Fibroblast of skin of left biceps (primary cell): ENCODE data around the gene AFDN.

Source experiments
- DNase-seq, 2 experiments: peaks; one replicate each; pipeline ENCODE4 v3.0.0-alpha.2; 2013; ENCODE audit warnings: low read depth in 2 of 2

Gene AFDN

GRCh38 chr6:167976708-167977107 is 150.0 kb downstream of the AFDN start:
- no peak for DNase-seq

GRCh38 chr6:167977717-167978467 is 151.2 kb downstream of the AFDN start:
- no peak for DNase-seq

- no peak for DNase-seq
These were observed 151.9 kb downstream of the AFDN start for GRCh38 chr6:167978607-167979006.

GRCh38 chr6:167979436-167980139 is 152.9 kb downstream of the AFDN start:
- no peak for DNase-seq

GRCh38 chr6:167980911-167981580 is 154.3 kb downstream of the AFDN start:
- DNase-seq: no peak

GRCh38 chr6:167981916-167982462 is 155.3 kb downstream of the AFDN start:
- no peak for DNase-seq

GRCh38 chr6:167984144-167984719 is 157.5 kb downstream of the AFDN start:
- no peak for DNase-seq

- DNase-seq: no peak
These were observed 158.3 kb downstream of the AFDN start for GRCh38 chr6:167984876-167985604.

GRCh38 chr6:167985911-167986595 is 159.3 kb downstream of the AFDN start:
- DNase-seq: no peak

- DNase-seq: no peak
These were observed 160.9 kb downstream of the AFDN start for GRCh38 chr6:167987396-167988153.

- no peak for DNase-seq
These were observed 161.4 kb downstream of the AFDN start for GRCh38 chr6:167988154-167988495.

GRCh38 chr6:167988945-167989841 is 162.5 kb downstream of the AFDN start:
- no peak for DNase-seq

- DNase-seq: no peak
These were observed 163.6 kb downstream of the AFDN start for GRCh38 chr6:167990016-167990945.

- DNase-seq: no peak
These were observed 166.5 kb downstream of the AFDN start for GRCh38 chr6:167993169-167993568.

- DNase-seq: no peak
These were observed 167.1 kb downstream of the AFDN start for GRCh38 chr6:167993831-167994230.

- DNase-seq: no peak
These were observed 168.6 kb downstream of the AFDN start for GRCh38 chr6:167995302-167995701.

- no peak for DNase-seq
These were observed 169.0 kb downstream of the AFDN start for GRCh38 chr6:167995731-167996151.
